IPS-NIHi11 (cell line): Measurements from ENCODE around the gene SMC4.

Source experiments
- DNase-seq: peaks from one replicate; pipeline ENCODE4 v3.0.0; 2012; ENCODE audit warnings: mixed read lengths, low spot score

SMC4 gene

GRCh38 chr3:160395297-160395696 is 4.2 kb upstream of the SMC4 start:
- DNase-seq: peak; percentile 11

GRCh38 chr3:160398820-160399124 is 678 bp upstream of the SMC4 start:
- no peak for DNase-seq

GRCh38 chr3:160400030-160400701 is 716 bp downstream of the SMC4 start:
- peak; percentile 17 for DNase-seq

- DNase-seq: peak; percentile 20
Observed at GRCh38 chr3:160400702-160401150, 1.3 kb downstream of the SMC4 start.

GRCh38 chr3:160401291-160402095 is 2.0 kb downstream of the SMC4 start:
- DNase-seq: no peak

GRCh38 chr3:160402221-160403027 is 3.0 kb downstream of the SMC4 start:
- DNase-seq: no peak

- no peak for DNase-seq
Observed at GRCh38 chr3:160403028-160403545, 3.6 kb downstream of the SMC4 start.

- no peak for DNase-seq
Observed at GRCh38 chr3:160403796-160404470, 4.5 kb downstream of the SMC4 start.

- no peak for DNase-seq
Observed at GRCh38 chr3:160409812-160410610, 10.6 kb downstream of the SMC4 start.

- no peak for DNase-seq
Observed at GRCh38 chr3:160412477-160412876, 13.0 kb downstream of the SMC4 start.

- DNase-seq: peak; percentile 65
Observed at GRCh38 chr3:160413613-160414248, 14.3 kb downstream of the SMC4 start.

- no peak for DNase-seq
Observed at GRCh38 chr3:160417311-160417710, 17.9 kb downstream of the SMC4 start.

- no peak for DNase-seq
Observed at GRCh38 chr3:160427832-160428424, 28.5 kb downstream of the SMC4 start.

GRCh38 chr3:160434071-160434470 is 34.6 kb downstream of the SMC4 start:
- DNase-seq: no peak

GRCh38 chr3:160435095-160435494 is 35.6 kb downstream of the SMC4 start:
- DNase-seq: no peak

GRCh38 chr3:160435747-160436146 is 36.3 kb downstream of the SMC4 start:
- DNase-seq: no peak

GRCh38 chr3:160437083-160437455 is 37.6 kb downstream of the SMC4 start:
- no peak for DNase-seq

GRCh38 chr3:160440687-160441086 is 41.2 kb downstream of the SMC4 start:
- DNase-seq: no peak

GRCh38 chr3:160444411-160444810 is 45.0 kb downstream of the SMC4 start:
- no peak for DNase-seq

GRCh38 chr3:160445854-160446253 is 46.4 kb downstream of the SMC4 start:
- no peak for DNase-seq
